ENCODE results near the gene GNG10.

GRCh38 chr9:111662576-111663300, 1.3 kb downstream of the GNG10 start:
- no peak for TF ChIP-seq EZH2phosphoT487 (conservative IDR thresholded peaks at IDR 0.05; ENCODE audit: low read length)
- TF ChIP-seq CTCF (IDR thresholded peaks at IDR 0.05; ENCODE audit: insufficient read depth, low read length, poor library complexity, severe bottlenecking), result no peak

All from SU-DHL-6 (cell line).